NB4 (cell line): ENCODE measurements around the gene NODAL.

Source experiments
- DNase-seq: peaks from one replicate; pipeline ENCODE4 v3.0.0; 2010; ENCODE audit warnings: low read depth
- H3K4me3 ChIP-seq: one replicate; pipeline ENCODE4 v1.5.1; 2011; ENCODE audit warnings: mild to moderate bottlenecking, low read depth, low read length, moderate library complexity
- MYC ChIP-seq: IDR thresholded peaks from 2 replicates; pipeline ENCODE4 v1.6.1; 2011; ENCODE audit warnings: low read depth, low read length
- POLR2A ChIP-seq: IDR thresholded peaks from 2 replicates; pipeline ENCODE4 v1.6.1; 2011; ENCODE audit warnings: mild to moderate bottlenecking; ENCODE audit not compliant: insufficient read length; ENCODE audit errors: extremely low read depth
- TF ChIP-seq, protein P1 (sequence below): IDR thresholded peaks from one replicate; pipeline ENCODE4 v1.5.1; 2012; ENCODE audit warnings: low read depth, low read length
- TF ChIP-seq, protein P2 (sequence below): IDR thresholded peaks from 2 replicates; pipeline ENCODE4 v1.6.1; 2011; ENCODE audit warnings: low read depth, low read length

NODAL gene

GRCh38 chr10:70477661-70478162, 36.2 kb upstream of the NODAL start:
- peak overlapping the region; percentile 57 for H3K4me3 ChIP-seq
- peak; percentile 100 for TF ChIP-seq MYC
- peak; percentile 0 for TF ChIP-seq POLR2A
- TF ChIP-seq, protein P1, sequence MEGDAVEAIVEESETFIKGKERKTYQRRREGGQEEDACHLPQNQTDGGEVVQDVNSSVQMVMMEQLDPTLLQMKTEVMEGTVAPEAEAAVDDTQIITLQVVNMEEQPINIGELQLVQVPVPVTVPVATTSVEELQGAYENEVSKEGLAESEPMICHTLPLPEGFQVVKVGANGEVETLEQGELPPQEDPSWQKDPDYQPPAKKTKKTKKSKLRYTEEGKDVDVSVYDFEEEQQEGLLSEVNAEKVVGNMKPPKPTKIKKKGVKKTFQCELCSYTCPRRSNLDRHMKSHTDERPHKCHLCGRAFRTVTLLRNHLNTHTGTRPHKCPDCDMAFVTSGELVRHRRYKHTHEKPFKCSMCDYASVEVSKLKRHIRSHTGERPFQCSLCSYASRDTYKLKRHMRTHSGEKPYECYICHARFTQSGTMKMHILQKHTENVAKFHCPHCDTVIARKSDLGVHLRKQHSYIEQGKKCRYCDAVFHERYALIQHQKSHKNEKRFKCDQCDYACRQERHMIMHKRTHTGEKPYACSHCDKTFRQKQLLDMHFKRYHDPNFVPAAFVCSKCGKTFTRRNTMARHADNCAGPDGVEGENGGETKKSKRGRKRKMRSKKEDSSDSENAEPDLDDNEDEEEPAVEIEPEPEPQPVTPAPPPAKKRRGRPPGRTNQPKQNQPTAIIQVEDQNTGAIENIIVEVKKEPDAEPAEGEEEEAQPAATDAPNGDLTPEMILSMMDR, result no peak
- TF ChIP-seq, protein P2, sequence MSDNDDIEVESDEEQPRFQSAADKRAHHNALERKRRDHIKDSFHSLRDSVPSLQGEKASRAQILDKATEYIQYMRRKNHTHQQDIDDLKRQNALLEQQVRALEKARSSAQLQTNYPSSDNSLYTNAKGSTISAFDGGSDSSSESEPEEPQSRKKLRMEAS, result peak; percentile 100
- peak; percentile 77 for DNase-seq

DNA sequence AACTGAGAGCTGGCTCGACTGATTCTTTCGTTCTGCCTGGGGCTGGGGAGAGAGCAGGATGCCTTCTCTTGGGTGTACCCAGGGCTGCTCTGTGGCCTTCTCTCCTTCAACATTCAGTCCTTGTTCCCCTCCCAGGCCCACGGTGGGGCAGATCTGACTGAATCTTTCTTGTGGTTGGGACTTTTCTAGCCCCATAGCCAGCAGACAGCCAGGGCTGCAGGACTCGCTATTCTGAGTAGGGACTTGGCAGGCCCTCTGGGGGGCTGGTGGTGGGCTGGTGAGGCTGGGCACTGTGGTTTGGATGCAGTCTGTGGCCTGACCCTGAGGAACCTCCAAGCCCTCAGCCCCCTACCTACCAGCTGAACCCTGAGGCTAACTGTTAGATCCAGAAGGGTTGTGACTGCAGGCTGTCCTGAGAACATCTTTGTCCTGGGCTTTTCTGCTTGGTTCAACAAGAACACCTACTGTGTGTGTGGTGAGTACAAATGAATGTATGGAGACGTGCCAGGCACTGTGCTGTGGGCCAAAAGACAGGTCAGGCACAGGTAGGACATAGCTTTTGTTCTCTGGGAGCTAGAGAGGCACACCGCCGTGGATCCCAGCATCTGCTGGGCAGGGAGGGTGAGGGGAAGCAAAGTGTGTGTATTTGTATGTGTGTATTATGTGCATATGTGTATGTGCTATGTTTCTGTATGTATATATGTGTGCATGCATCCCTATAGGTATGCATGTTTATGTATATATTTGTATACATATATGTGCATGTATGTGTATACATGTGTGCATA, 35.0 kb upstream of the NODAL start:
- TF ChIP-seq, protein P2, result no peak
- TF ChIP-seq, protein P1, result no peak
- TF ChIP-seq POLR2A, result no peak
- no peak for TF ChIP-seq MYC

DNA sequence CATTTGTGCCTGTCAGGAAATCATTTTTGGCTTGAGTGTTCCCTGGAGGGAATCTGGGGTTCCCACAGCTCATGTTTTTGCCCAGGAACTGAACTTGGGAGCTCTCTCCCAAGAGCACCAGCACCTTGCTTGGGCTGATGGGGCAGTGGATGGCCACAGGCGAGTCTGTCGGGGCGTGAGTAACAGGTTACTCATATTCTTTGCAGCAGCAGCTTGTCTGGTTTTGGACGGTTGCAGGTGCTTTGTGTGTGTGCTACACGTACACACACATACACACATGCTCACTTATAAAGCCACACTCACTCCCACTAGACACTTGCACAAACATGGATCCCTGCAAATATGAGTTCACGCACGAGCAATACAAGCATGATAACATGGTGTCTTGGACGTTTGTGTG, 34.2 kb upstream of the NODAL start:
- DNase-seq, result no peak
- no peak overlapping the region for H3K4me3 ChIP-seq
- TF ChIP-seq, protein P2, result no peak
- TF ChIP-seq, protein P1, result no peak
- TF ChIP-seq POLR2A, result no peak
- TF ChIP-seq MYC, result no peak

More for the DNA sequence above, 35.0 kb upstream of the NODAL start:
- H3K4me3 ChIP-seq, result no peak overlapping the region
- DNase-seq, result peak; percentile 43

- H3K4me3 ChIP-seq, result no peak overlapping the region
- TF ChIP-seq, protein P2, result no peak
- TF ChIP-seq, protein P1, result no peak
- TF ChIP-seq POLR2A, result no peak
- TF ChIP-seq MYC, result no peak
- no peak for DNase-seq
Measured at GRCh38 chr10:70474780-70475179, 33.3 kb upstream of the NODAL start.

- TF ChIP-seq, protein P1, result no peak
- TF ChIP-seq MYC (no peak), POLR2A (no peak)
- TF ChIP-seq, protein P2, result no peak
- no peak overlapping the region for H3K4me3 ChIP-seq
- DNase-seq, result no peak
Measured at GRCh38 chr10:70472799-70473454, 31.4 kb upstream of the NODAL start.
